Endothelial cell of umbilical vein (primary cell): ENCODE results near the gene PRKCZ. TPM values are rescaled to one million over a fixed set of nuclear protein-coding genes. Genes with fewer than 3 reads are reported as not detected.

ENCODE experiments used
- BruUV-seq: library from RNA; stranded (reverse); fragments of 400-500 nt; replicated peaks from 2 replicates; lab custom pipeline; 2021; lab: Mats Ljungman, UMichigan
- CTCF ChIA-PET: fragments of 300-600, 350-600 bp; sonication (Branson Sonifier 250); formaldehyde crosslinking; loops from one replicate; lab custom pipeline; 2021; ENCODE audit warnings: antibody characterized with exemption, inconsistent platforms; lab: Charles Lee
- POLR2A ChIA-PET: fragments of 300-600, 350-600 bp; sonication (Branson Sonifier 250); formaldehyde crosslinking; loops from one replicate; lab custom pipeline; 2021; ENCODE audit warnings: antibody characterized with exemption, inconsistent platforms; lab: Charles Lee
- DNase-seq: peaks from one replicate; pipeline ENCODE4 v3.0.0-alpha.2; 2011; ENCODE audit warnings: low read depth, low spot score
- FAIRE-seq: peaks from 2 replicates; lab custom pipeline; 2011; peaks lifted over from hg19 to GRCh38; lab: Jason Lieb, UNC
- H2AFZ ChIP-seq: 2 replicates; pipeline ENCODE4 v1.6.0; 2012; ENCODE audit warnings: low read depth, low read length, control low read depth, inconsistent platforms
- H3K27ac ChIP-seq: 2 replicates; pipeline ENCODE4 v1.5.1; 2011; ENCODE audit warnings: low read depth, mild to moderate bottlenecking, control low read depth, low read length, moderate library complexity; ENCODE audit not compliant: insufficient read depth
- H3K27me3 ChIP-seq, 2 experiments: 2 replicates each; pipeline versions ENCODE4 v1.6.0 to v1.6.1; 2011; ENCODE audit warnings: low read length in 2 of 2, mixed read lengths in 1 of 2; ENCODE audit not compliant: control insufficient read depth in 2 of 2, insufficient read depth in 2 of 2
- H3K36me3 ChIP-seq, 2 experiments: 2 replicates in 1 of 2; 3 replicates in 1 of 2; pipeline ENCODE4 v1.5.1; 2011; ENCODE audit warnings: low read length in 2 of 2, mild to moderate bottlenecking in 1 of 2, moderate library complexity in 1 of 2; ENCODE audit not compliant: control insufficient read depth in 2 of 2, insufficient read depth in 2 of 2; ENCODE audit errors: extremely low read depth in 1 of 2
- H3K4me1 ChIP-seq: 3 replicates; pipeline ENCODE4 v1.5.1; 2011; ENCODE audit warnings: mild to moderate bottlenecking, low read length; ENCODE audit not compliant: control insufficient read depth, insufficient read depth; ENCODE audit errors: extremely low read depth
- H3K4me2 ChIP-seq: 2 replicates; pipeline ENCODE4 v1.6.1; 2011; ENCODE audit warnings: low read length, control low read depth, mixed read lengths; ENCODE audit not compliant: insufficient read depth
- H3K4me3 ChIP-seq, 3 experiments: fragments of 200-600 bp in 1 of 3; sonication (generic), shearing (Covaris generic) in 1 of 3; replicated peaks in 1 of 3; 2 replicates each; pipeline ENCODE4 v1.5.1; 2011 to 2016; ENCODE audit warnings: control low read depth in 3 of 3, low read length in 3 of 3, mild to moderate bottlenecking in 2 of 3, inconsistent platforms in 1 of 3, low read depth in 1 of 3, moderate library complexity in 1 of 3; ENCODE audit not compliant: insufficient read depth in 1 of 3
- H3K79me2 ChIP-seq: 2 replicates; pipeline ENCODE4 v1.6.0; 2012; ENCODE audit warnings: low read length, inconsistent platforms; ENCODE audit not compliant: control insufficient read depth, insufficient read depth
- H3K9ac ChIP-seq: replicated peaks from 2 replicates; pipeline ENCODE3; 2011; ENCODE audit warnings: low read length, control low read depth; ENCODE audit not compliant: insufficient read depth; ENCODE audit errors: extremely low read depth
- H3K9me1 ChIP-seq: replicated peaks from 3 replicates; pipeline ENCODE4 v1.6.0; 2011; ENCODE audit warnings: mild to moderate bottlenecking, low read length; ENCODE audit not compliant: control insufficient read depth, insufficient read depth; ENCODE audit errors: extremely low read depth
- H3K9me3 ChIP-seq: replicated peaks from 2 replicates; pipeline ENCODE4 v1.5.1; 2012; ENCODE audit warnings: low read length, inconsistent platforms; ENCODE audit not compliant: control insufficient read depth, insufficient read depth
- H4K20me1 ChIP-seq: replicated peaks from 2 replicates; pipeline ENCODE3; 2011; ENCODE audit warnings: mild to moderate bottlenecking, low read length; ENCODE audit not compliant: control insufficient read depth, insufficient read depth; ENCODE audit errors: extremely low read depth
- CTCF ChIP-seq, 2 donors: IDR thresholded peaks; 1 replicate in 1 of 2; 2 replicates in 1 of 2; pipeline ENCODE4 v1.5.1; 2011; ENCODE audit warnings: low read length in 2 of 2, mild to moderate bottlenecking in 2 of 2, moderate library complexity in 2 of 2, control low read depth in 1 of 2, inconsistent platforms in 1 of 2, low read depth in 1 of 2; ENCODE audit not compliant: insufficient read depth in 1 of 2; ENCODE audit errors: extremely low read depth in 1 of 2
- EZH2 ChIP-seq: IDR thresholded peaks from 2 replicates; pipeline ENCODE4 v1.6.1; 2012; ENCODE audit warnings: borderline replicate concordance, low read depth, mild to moderate bottlenecking, moderate library complexity, low read length, inconsistent platforms; ENCODE audit not compliant: severe bottlenecking
- FOS ChIP-seq: IDR thresholded peaks from 2 replicates; pipeline ENCODE4 v1.6.1; 2011; ENCODE audit warnings: mild to moderate bottlenecking, low read length, moderate library complexity, borderline replicate concordance; ENCODE audit not compliant: insufficient read depth
- GATA2 ChIP-seq: IDR thresholded peaks from 2 replicates; pipeline ENCODE4 v1.7.0; 2011; ENCODE audit warnings: low read depth, mild to moderate bottlenecking, moderate library complexity, mixed read lengths, low read length; ENCODE audit not compliant: insufficient read length, insufficient read depth
- JUN ChIP-seq: IDR thresholded peaks from 2 replicates; pipeline ENCODE4 v1.6.1; 2011; ENCODE audit warnings: borderline replicate concordance, low read depth; ENCODE audit not compliant: insufficient read length, insufficient read depth
- MYC ChIP-seq: IDR thresholded peaks from one replicate; pipeline ENCODE4 v1.6.1; 2011; ENCODE audit warnings: mild to moderate bottlenecking, low read depth, low read length
- POLR2A ChIP-seq: IDR thresholded peaks from 2 replicates; pipeline ENCODE4 v1.6.1; 2012; ENCODE audit warnings: low read depth, mild to moderate bottlenecking, control low read depth, low read length
- dilution Hi-C: fragments of 300-500 bp; cut with MboI; formaldehyde crosslinking; loops from one replicate; pipeline ENCODE4 v1.15.0; 2019; ENCODE audit warnings: low sequenced_read_pairs; ENCODE audit not compliant: extremely low pct_ligation_motif_present
- intact Hi-C: fragments of 100-400 bp; cut with micrococcal nuclease; formaldehyde crosslinking; loops from one replicate; pipeline ENCODE4 v1.10.0; 2022
- polyA plus RNA-seq, 4 experiments: library from polyadenylated mRNA; depleted of rRNA in 3 of 4; stranded (reverse) in 3 of 4; unstranded in 1 of 4; fragments of >200 nt; gene quantifications; 2 replicates each; pipeline versions ENCODE4 v1.2.1 to v1.2.3, GENCODE V29; 2011 to 2012; ENCODE audit warnings: missing spikeins in 1 of 4
- total RNA-seq: library from RNA; stranded (reverse); gene quantifications from 2 replicates; pipeline ENCODE4 v1.2.3, GENCODE V29; 2021

PRKCZ gene
- total and polyA plus RNA-seq, 2 donors (not counting 3 experiments of a cell fraction or from before 2014, with no cell fraction given), result 0.22 to 1.7 TPM

GRCh38 chr1:2157856-2158255 is 107.6 kb downstream of the PRKCZ start:
- no peak for DNase-seq
- H4K20me1 ChIP-seq, result no peaks in the 10 kb centered on the region
- no peak overlapping the region for H2AFZ ChIP-seq
- dilution Hi-C loops (no loop called here), intact Hi-C loops (no loop called here)
- POLR2A ChIA-PET, result no interaction called here
- BruUV-seq, result no TSS peak
- FAIRE-seq, result no peak
- H3K4me3 ChIP-seq, result no peak overlapping the region
- no peaks in the 10 kb centered on the region for H3K27me3 ChIP-seq
- no peak overlapping the region for H3K27ac ChIP-seq
- no peaks in the 10 kb centered on the region for H3K9me1 ChIP-seq
- CTCF ChIA-PET, result interaction anchor here (1.9 to 5.1 kb wide), 2 partner anchors 17 to 18 kb away, joined by 7 to 28 read pairs; no protein-coding TSS in a partner anchor
- no peak overlapping the region for H3K9ac ChIP-seq
- H3K9me3 ChIP-seq, result no peaks in the 10 kb centered on the region
- H3K4me2 ChIP-seq, result no peak overlapping the region
- TF ChIP-seq JUN, result no peak
- no peak for TF ChIP-seq POLR2A
- no peak for TF ChIP-seq CTCF (IDR thresholded peaks at IDR 0.05; ENCODE audit: extremely low read depth in 1 of 2, insufficient read depth in 1 of 2, low read depth in 1 of 2, low read length in 2 of 2)
- no peak for TF ChIP-seq GATA2
- TF ChIP-seq EZH2, result no peak
- TF ChIP-seq MYC, result no peak
- TF ChIP-seq FOS, result no peak
- no peaks in the 10 kb centered on the region for H3K36me3 ChIP-seq
- H3K79me2 ChIP-seq, result no peaks in the 10 kb centered on the region
- H3K4me1 ChIP-seq, result no peaks in the 10 kb centered on the region
